ENCODE data around the gene RALGDS.

- TF ChIP-seq EZH2 (conservative IDR thresholded peaks at IDR 0.05; ENCODE audit: low read depth, low read length) (no peak), JUN (CRISPR knock-in tag; IDR thresholded peaks at IDR 0.05) (no peak)
These were observed 20.3 kb downstream of the RALGDS start for GRCh38 chr9:133100506-133101355.
